HG03520 (cell line): Measurements from ENCODE around the gene RBM24.

Experiments
- ATAC-seq: cut with Tn5 transposase; IDR thresholded peaks from one replicate; pipeline ENCODE4 v1.9.1; 2021; ENCODE audit warnings: mild to moderate bottlenecking, moderate library complexity; ENCODE audit not compliant: unreplicated experiment

The RBM24 gene

DNA sequence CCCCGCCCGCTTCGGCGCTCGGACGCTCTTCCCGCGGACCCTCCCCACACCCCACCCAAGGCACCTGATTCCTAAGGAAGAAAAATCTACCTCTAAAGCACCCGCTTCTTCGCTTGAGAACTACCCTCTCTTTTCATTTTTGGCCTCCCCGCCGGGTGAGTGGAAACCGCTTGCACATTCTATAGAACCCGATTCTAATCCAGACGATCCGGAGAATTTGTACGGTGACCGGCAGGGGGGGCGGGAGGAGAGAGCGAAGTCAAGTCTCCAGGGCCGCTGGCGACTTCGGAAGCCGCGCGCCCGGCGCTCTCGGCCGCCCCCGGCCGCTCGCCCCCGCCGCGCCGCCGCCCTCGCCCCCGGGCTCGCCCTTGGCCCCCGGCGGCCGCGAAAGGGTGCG lies at the start of gene RBM24:
Gene RBM24, plus strand, starts transcription at position 262 of the 397 bp plus-strand sequence. CDS start 221 bp downstream, outside the sequence.
- ATAC-seq = no peak

- ATAC-seq = no peak
Measured at GRCh38 chr6:17233531-17233930, 47.6 kb upstream of the RBM24 start.

DNA sequence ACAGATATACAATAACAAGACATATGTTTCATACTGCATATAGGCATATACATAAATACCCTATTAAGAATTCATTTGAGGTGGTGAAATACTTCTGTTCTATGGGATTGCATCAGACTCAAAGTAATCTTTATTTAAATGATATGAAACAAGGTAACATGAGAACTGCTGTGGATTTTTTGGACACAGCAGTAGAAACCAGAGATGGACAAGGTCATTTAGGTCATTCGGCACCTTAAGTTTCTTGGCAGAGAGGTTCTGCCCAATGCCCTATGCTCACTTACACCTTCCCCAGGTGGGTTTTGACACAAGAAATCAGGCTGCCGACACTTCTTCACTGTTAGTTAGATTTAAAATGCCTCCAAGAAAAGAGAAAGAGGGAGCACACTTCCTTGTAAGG lies 43.9 kb upstream of the RBM24 start:
- no peak for ATAC-seq

DNA sequence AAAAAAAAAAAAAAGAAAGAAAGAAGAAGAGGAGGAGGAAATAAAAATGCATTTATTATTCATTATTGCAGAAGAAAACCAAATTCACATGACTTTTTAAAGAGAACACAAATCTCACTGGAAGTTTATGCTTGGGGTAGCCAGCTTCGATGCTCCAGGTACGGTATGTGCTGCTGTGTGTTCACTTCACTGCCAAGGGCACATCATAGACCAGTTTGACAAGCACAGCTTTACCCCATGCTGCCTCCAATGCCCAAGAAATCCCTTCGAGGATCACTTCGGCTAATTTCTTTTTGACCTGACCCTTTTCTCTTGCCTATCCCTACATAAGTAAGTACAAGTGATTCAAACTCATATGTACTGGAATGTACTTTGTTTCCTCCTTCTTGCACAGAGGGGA lies 41.9 kb upstream of the RBM24 start:
- no peak for ATAC-seq

GRCh38 chr6:17240803-17241500 lies 40.2 kb upstream of the RBM24 start:
- ATAC-seq = no peak

DNA sequence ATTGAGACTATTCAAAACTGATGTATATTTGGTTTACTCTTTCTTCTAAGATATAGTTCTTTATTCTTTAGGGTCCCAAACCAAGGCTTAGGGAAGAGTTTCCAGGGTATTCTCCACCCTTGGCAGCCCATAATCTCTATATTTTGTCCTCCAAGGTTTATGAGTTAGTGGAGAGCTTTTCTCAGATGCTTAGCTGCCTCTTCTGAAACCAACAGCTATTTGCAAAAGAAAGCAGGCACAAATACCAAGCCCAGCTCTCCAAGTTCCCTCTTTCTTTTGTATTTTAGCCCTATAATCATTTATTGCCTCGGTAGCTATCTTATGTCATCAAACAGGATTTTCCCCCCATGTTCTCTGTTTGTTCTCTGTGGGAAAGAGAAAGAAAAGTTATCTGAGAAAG lies 39.1 kb upstream of the RBM24 start:
- ATAC-seq = no peak

DNA sequence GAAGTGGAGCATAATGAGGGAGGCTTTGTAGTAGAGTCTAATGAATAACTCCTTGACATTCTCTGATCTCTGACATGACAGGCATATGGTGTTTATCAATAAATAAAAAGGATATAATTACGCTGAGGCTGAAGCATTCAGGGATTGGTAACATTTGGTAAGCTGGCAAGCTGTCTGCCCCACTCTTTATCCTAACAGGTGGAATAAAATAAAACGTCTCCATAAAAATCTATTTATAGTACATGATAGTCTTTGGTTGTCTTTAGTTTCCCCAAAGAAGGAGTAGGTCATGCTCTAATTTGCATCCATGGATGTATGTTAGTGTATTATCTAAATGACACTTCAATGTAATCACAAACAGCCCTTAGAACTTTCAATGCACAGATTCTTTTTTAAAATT lies 30.9 kb upstream of the RBM24 start:
- no peak for ATAC-seq

GRCh38 chr6:17251953-17252352 lies 29.2 kb upstream of the RBM24 start:
- ATAC-seq = no peak

- no peak for ATAC-seq
Measured at GRCh38 chr6:17258749-17259148, 22.4 kb upstream of the RBM24 start.

- no peak for ATAC-seq
Measured at GRCh38 chr6:17265570-17265969, 15.6 kb upstream of the RBM24 start.

DNA sequence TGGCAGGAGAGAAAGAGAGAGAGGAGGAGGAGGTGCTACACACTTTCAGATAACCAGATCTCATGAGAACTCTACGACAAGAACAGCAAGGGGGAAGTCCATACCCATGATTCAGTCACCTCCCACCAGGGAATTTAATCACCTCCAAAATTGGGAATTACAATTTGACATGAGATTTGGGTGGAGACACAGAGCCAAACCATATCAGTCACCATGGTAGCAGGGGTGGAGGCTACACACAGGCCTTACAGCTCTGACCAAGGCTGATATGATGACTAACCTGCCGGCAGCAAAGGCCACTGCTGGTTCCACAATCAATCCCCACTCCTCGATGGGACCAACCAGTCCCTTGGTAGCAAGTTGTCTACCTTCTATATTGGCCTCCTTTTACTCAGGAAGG lies 13.6 kb upstream of the RBM24 start:
- ATAC-seq = no peak

DNA sequence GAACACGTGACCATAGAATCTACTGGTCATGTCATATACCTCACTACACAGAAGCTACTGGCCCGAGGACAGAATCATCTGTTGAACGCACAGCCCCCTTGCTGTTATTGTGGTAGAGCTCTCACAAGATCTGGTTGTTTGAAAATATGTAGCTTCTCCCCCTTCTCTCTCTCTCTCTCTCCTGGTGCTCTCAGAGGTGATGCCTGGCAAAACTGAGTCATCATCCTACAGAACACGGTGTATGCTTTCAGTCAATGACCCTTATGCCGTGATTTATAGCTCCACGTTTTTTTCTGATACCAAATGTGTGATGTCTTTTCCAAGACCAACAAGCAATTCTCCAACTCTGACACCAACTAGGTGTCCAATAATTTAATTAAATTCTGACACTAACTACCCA lies 13.0 kb upstream of the RBM24 start:
- no peak for ATAC-seq

- no peak for ATAC-seq
Measured at GRCh38 chr6:17269840-17270239, 11.3 kb upstream of the RBM24 start.

- no peak for ATAC-seq
Measured at GRCh38 chr6:17271628-17272027, 9.5 kb upstream of the RBM24 start.

GRCh38 chr6:17276766-17277165 lies 4.4 kb upstream of the RBM24 start:
- ATAC-seq = no peak

DNA sequence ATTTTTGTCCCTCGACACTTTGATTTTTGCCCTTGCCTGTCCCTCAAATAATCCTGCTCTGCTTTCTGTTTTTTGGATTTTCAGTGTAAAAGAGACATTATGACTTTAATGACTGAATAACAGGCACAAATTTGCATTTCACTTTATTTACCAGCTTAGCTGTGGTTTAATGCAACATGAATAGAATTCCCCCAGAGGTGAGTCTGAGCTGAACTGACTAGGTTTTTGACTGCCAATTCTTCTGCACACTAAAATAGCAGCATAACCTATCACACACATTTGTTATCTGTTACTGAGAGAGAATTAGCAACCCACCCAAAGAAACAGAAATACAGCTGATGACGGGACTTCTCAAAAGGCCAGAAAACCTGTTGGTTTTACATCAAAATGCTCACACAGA lies 3.9 kb upstream of the RBM24 start:
- no peak for ATAC-seq

DNA sequence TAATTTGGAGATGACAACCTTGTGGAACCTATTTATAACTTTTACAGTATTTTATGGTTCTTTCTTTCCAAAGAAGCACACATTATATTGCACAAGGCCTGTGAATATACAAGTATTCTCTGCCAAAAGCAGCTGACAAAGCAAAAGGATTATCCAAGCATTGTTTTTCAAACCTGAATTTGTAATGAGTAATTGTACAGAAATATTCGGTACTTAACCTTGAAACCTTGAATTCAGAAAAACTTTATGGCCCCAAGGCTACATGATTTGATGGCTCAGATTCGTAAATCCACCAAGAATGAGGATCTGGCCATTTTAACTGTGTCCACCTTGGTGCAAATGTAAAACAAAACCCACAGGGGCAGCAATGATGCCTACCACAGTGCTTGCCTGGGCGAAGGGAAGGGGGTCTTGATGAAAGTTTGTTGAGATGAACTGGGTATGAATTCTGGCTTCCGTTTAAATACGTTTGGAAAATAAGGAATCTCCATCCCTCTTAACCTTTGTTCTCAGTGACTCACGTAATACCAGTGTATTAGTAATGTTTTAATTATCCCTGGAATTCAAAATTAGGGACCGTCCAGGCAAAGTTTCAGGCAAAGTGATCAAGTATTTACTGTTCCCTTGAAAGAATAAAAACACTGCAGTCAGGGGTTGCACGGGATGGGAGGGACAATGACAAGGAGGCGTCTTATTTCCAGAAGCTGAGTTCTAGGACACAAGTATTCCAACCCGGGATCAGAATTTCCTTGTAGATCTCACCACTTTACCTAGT lies 2.7 kb upstream of the RBM24 start:
- no peak for ATAC-seq

- ATAC-seq = no peak
Measured at GRCh38 chr6:17280138-17280537, 1.0 kb upstream of the RBM24 start.

DNA sequence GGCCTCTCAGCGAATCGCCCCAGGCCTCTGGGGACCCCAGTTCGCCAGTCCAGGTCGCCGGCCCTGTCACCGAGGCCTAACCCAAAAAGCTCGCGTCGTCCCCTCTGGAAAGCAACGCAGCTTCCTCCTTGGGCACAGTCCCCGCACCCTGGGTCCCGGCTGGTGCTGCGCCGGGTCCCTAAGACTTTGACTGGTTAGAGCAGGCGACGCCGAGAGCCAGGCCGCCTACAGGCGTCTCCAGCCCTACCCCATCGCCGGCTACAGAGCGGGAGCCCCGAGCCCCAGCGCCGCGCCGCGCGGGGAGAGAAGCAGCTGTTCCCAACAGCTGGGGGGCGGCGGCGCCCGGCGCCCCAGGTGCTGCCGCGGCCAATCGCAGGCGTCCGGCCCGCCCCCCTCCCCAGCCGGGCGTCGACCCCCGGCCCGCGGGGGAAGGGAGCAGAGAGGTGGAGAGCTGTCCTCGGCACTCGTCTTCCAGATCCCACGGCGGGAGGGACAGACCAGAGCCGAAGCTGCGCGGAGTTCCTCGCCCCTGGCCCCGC lies 540 bp upstream of the RBM24 start:
- ATAC-seq = no peak

DNA sequence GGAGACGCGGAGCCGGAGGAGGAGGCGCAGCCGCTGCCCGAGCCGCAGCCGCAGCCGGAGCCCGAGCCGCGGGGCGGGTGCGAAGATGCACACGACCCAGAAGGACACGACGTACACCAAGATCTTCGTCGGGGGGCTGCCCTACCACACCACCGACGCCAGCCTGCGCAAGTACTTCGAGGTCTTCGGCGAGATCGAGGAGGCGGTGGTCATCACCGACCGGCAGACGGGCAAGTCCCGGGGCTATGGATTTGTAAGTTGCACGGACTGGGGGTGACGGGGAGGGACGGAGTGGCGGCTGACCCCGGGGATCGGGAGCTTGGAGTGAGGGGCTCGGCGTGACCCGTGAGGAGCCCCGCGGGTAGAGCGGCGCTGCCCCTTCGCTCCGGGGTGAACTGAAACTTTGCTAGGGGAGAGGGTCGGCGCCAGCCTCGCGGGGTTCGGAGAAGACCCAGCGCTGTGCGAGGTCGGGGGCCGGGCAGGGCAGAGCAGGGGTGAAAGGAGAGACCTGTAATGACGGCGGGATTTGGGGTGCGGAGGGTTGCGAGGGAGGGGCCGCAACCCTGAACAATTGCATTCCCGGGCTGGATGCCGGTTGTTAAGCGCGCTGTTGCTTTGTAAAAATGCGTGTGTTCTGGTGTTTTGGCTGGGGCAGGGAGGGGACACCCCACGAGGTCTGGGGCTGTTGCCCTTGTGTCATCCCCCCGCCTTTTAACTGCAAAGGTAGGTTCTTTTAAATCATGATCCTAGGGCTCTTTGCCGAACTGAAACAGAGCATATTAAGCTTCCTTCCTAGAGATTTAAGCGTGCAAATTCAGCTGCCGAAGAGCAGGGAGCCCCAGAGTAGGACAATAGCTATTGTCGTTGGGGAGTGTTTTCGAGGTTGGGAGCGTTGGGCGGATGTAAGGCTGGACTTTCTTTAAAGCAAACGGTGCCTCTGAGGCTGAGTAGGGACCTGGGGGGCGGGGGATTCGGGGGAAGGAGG lies 628 bp downstream of the RBM24 start:
- no peak for ATAC-seq

- ATAC-seq = no peak
Measured at GRCh38 chr6:17283074-17283473, 1.9 kb downstream of the RBM24 start.
